Measurements from ENCODE around the gene RGL2.

The RGL2 gene

DNA sequence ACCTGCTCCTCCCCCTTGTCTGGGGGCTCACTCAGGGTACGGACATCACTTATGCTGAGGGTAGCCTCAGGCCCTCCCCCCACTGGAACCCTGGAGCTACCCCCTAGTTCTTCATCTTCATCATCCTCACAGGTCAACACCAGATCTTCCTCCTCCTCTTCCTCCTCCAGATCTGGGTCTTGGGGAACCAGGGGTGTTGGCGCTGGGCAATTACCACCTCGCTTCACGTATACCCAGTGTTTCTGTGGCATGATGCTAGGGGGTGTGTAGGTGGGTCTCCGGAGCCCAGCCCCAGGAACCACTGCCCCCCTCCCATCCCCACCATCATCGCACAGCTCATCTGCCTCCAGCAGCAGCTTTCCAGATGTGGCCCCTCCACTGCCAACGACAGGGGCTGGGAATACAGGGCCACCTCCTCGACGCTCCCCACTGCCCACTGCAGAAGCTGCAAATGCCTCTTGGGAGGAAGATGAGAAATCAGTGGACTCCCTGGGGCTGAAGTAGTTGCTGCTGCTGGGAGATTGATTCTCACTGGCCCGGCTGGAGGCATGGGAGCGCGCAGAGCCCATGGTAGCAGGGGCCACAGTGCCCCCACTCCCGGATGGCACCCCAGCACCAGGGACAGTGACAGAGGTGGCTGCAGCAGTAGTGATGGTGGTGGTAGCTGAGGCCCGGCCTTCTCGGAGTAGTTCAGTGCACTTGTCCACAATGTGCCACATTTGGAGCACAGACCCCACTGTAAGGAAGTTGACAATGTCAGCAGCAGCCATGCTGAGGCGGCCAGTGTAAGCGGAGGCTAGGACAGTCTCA is 17.3 kb upstream of the RGL2 start:
- TF ChIP-seq, protein P1, sequence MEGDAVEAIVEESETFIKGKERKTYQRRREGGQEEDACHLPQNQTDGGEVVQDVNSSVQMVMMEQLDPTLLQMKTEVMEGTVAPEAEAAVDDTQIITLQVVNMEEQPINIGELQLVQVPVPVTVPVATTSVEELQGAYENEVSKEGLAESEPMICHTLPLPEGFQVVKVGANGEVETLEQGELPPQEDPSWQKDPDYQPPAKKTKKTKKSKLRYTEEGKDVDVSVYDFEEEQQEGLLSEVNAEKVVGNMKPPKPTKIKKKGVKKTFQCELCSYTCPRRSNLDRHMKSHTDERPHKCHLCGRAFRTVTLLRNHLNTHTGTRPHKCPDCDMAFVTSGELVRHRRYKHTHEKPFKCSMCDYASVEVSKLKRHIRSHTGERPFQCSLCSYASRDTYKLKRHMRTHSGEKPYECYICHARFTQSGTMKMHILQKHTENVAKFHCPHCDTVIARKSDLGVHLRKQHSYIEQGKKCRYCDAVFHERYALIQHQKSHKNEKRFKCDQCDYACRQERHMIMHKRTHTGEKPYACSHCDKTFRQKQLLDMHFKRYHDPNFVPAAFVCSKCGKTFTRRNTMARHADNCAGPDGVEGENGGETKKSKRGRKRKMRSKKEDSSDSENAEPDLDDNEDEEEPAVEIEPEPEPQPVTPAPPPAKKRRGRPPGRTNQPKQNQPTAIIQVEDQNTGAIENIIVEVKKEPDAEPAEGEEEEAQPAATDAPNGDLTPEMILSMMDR (IDR thresholded peaks at IDR 0.05), result no peak
- TF ChIP-seq ZFX (IDR thresholded peaks at IDR 0.05; ENCODE audit: borderline replicate concordance), result no peak
- peak overlapping the region; percentile 98 for H3K27ac ChIP-seq

GRCh38 chr6:33314943-33315792 is 16.4 kb upstream of the RGL2 start:
- TF ChIP-seq, protein P1 (IDR thresholded peaks at IDR 0.05), result 0 out of 2 replicates have a peak, but pooled peaks have one; percentile 6
- TF ChIP-seq ZFX (IDR thresholded peaks at IDR 0.05; ENCODE audit: borderline replicate concordance), result no peak
- H3K27ac ChIP-seq, result peak overlapping the region; percentile 98

GRCh38 chr6:33314515-33314942 is 15.8 kb upstream of the RGL2 start:
- H3K27ac ChIP-seq, result peak overlapping the region; percentile 98
- no peak for TF ChIP-seq ZFX (IDR thresholded peaks at IDR 0.05; ENCODE audit: borderline replicate concordance)
- TF ChIP-seq, protein P1 (IDR thresholded peaks at IDR 0.05), result no peak

DNA sequence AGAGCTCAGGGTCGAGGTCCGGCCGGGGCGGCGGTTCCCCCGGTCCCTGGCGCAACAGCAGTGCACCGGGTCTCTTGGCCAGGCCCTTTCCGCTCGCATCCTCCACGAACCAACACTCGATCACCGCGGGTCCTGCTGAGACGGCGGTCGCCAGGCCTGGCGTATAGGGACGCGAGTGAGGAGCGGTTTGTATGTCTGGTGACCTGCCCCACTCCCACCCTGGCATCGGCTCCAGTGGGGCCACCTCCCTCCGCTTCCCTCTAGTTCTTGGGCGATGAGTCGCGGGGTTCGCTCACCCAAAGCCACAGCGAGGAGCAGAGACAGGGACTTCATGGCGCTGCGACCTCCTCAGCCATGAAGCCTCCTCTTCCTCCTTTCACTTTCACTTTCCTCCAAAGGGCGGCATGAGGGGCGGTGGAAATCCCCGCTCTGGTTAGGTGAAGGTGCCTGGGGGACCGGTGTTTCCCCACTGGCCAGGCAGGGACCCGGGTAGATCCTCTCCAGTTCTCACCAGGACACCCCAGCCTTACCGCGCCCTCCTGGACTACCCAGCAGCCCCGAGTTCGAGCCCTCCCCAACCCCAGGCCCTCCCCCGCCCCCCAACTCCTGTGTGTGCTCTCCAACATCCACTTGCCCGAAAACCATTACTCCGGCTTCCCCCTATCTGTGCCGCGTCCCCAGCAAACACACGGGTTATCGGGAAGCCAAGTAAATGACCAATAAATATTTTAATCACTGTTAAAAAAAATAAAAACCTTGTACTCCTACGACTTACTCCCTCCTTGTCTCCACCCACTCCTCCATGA is 15.2 kb upstream of the RGL2 start, which contains the start of gene TAPBP:
Gene TAPBP, minus strand, starts transcription at position 370 of the 806 bp plus-strand sequence. Its CDS starts 37 bp downstream, at position 333.
- TF ChIP-seq, protein P1 (IDR thresholded peaks at IDR 0.05), result no peak
- TF ChIP-seq ZFX (IDR thresholded peaks at IDR 0.05; ENCODE audit: borderline replicate concordance), result no peak

DNA sequence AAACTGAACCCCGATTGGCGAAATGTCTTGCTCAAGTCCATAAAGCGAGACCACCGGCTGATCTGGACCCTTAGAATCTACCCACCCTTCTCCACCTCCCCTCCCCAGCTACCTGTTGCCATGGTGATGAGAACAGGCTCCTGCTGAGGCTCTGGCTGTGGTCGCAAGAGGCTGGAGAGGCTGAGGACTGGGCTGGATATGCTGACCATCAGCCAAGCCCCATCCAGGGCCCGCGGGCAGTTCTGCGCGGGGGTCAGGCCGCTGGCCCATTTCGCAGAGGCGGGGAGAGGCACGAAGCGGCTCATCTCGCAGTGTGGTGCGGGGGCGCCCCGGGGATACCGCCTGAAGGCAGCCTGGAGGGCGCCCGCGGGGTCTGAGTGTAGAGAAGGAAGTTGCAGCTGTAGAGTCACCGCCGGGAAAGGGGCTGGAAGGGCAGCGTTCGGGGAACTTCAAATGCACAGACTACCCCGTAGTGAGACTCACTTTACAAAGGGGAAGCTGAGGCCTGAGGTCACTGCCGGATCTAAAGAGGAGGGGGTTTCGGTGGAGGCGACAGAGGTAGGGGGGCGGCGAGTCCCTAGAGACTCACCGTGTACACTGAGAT is 14.5 kb upstream of the RGL2 start:
- peak overlapping the region; percentile 98 for H3K27ac ChIP-seq
- TF ChIP-seq, protein P1 (IDR thresholded peaks at IDR 0.05), result no peak
- no peak for TF ChIP-seq ZFX (IDR thresholded peaks at IDR 0.05; ENCODE audit: borderline replicate concordance)

More for the DNA sequence above, 15.2 kb upstream of the RGL2 start, which contains the start of gene TAPBP:
- peak within 1 kb of the TSS; percentile 98 for H3K27ac ChIP-seq

DNA sequence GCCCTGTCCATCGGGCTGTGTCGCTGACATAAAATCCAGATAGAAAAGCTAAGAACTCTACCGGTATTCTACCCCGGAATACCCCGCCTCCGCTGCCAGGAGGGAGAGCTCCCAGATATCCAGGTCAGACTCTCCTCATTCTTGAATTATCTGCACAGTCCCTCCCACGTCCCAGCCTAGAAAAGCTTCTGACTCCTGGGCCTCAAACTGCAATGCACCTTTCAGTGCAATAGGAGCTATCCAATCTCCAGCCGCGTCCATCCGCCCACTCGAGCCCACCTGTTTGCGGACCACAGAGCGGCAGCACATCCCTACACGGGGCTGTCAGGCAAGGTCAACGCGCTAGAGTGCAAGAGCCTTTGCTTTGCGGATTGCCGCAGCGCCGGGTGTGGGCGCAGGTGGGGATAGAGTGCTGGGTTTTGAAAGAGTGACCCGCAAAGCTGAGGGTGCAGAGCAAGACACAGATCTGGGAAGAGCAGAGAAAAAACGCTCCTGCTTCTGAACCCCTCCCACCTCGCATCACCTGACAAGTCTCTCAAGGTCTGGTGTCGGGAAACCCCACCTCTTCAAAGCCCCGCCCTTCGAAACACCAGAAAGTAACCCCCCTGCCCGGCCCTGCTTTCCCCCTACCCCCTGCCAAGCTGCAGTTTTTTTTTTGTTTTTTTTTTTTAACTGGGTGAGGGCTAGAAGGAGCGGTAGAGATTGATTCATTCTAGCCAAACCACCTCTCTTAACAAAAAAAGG is 13.8 kb upstream of the RGL2 start:
- TF ChIP-seq, protein P1 (IDR thresholded peaks at IDR 0.05), result no peak
- TF ChIP-seq ZFX (IDR thresholded peaks at IDR 0.05; ENCODE audit: borderline replicate concordance), result no peak
- peak overlapping the region; percentile 98 for H3K27ac ChIP-seq
